CD8-positive, alpha-beta memory T cell (primary cell): Measurements from ENCODE around the gene KRABD2.
"Not testable (repeated sequence)": the region's sequence is repeated elsewhere in the genome, so short reads cannot be mapped to it uniquely, and the experiment has no call there.

Experiments used
- CTCF ChIA-PET: fragments of 350-600 bp; sonication (Branson Sonifier 250); formaldehyde crosslinking; loops from one replicate; lab custom pipeline; 2021; ENCODE audit warnings: antibody characterized with exemption; lab: Charles Lee
- POLR2A ChIA-PET: fragments of 350-600 bp; sonication (Branson Sonifier 250); formaldehyde crosslinking; loops from one replicate; lab custom pipeline; 2021; ENCODE audit warnings: antibody characterized with exemption; lab: Charles Lee
- DNase-seq, 5 donors: peaks; one replicate each; pipeline versions ENCODE4 v3.0.0 to v3.0.0-alpha.2; 2020 to 2022; ENCODE audit warnings: mixed read lengths in 1 of 5
- H3K27ac ChIP-seq: one replicate; pipeline ENCODE4 v1.7.0; 2013; ENCODE audit warnings: low read depth, mild to moderate bottlenecking, low read length, moderate library complexity
- H3K27me3 ChIP-seq: 2 replicates; pipeline ENCODE4 v1.7.0; 2013; ENCODE audit warnings: low read length, mild to moderate bottlenecking; ENCODE audit not compliant: insufficient read depth, poor library complexity, severe bottlenecking
- H3K36me3 ChIP-seq: 2 replicates; pipeline ENCODE4 v1.7.0; 2013; ENCODE audit warnings: mild to moderate bottlenecking, low read length, moderate library complexity; ENCODE audit not compliant: insufficient read depth
- H3K4me1 ChIP-seq: 2 replicates; pipeline ENCODE4 v1.7.0; 2013; ENCODE audit warnings: mild to moderate bottlenecking, low read length, moderate library complexity; ENCODE audit not compliant: insufficient read depth
- H3K4me3 ChIP-seq: 2 replicates; pipeline ENCODE4 v1.7.0; 2013; ENCODE audit warnings: mild to moderate bottlenecking, low read length
- H3K9me3 ChIP-seq: 2 replicates; pipeline ENCODE4 v1.7.0; 2013; ENCODE audit warnings: mild to moderate bottlenecking, low read length
- H3K27ac Mint-ChIP-seq, 8 donors: one replicate each; pipeline ENCODE4 v1.8.0; 2020 to 2021; ENCODE audit warnings: mixed read lengths in 8 of 8, mild to moderate bottlenecking in 6 of 8, inconsistent platforms in 3 of 8, moderate library complexity in 3 of 8
- H3K27me3 Mint-ChIP-seq, 2 donors: one replicate each; pipeline ENCODE4 v1.8.0; 2020 to 2021; ENCODE audit warnings: mixed read lengths in 2 of 2, mild to moderate bottlenecking in 1 of 2, moderate library complexity in 1 of 2
- H3K36me3 Mint-ChIP-seq, 3 donors: one replicate each; pipeline ENCODE4 v1.8.0; 2020 to 2021; ENCODE audit warnings: mixed read lengths in 3 of 3, inconsistent platforms in 1 of 3, mild to moderate bottlenecking in 1 of 3
- H3K4me1 Mint-ChIP-seq, 3 donors: one replicate each; pipeline ENCODE4 v1.8.0; 2020 to 2021; ENCODE audit warnings: mixed read lengths in 3 of 3, inconsistent platforms in 1 of 3, mild to moderate bottlenecking in 1 of 3
- H3K4me3 Mint-ChIP-seq, 7 donors: one replicate each; pipeline ENCODE4 v1.8.0; 2020 to 2021; ENCODE audit warnings: mixed read lengths in 7 of 7, mild to moderate bottlenecking in 6 of 7, moderate library complexity in 4 of 7, inconsistent platforms in 2 of 7
- H3K9me3 Mint-ChIP-seq, 5 donors: one replicate each; pipeline ENCODE4 v1.8.0; 2020 to 2022; ENCODE audit warnings: mixed read lengths in 5 of 5, mild to moderate bottlenecking in 3 of 5, moderate library complexity in 2 of 5, inconsistent platforms in 1 of 5

The KRABD2 gene

DNA sequence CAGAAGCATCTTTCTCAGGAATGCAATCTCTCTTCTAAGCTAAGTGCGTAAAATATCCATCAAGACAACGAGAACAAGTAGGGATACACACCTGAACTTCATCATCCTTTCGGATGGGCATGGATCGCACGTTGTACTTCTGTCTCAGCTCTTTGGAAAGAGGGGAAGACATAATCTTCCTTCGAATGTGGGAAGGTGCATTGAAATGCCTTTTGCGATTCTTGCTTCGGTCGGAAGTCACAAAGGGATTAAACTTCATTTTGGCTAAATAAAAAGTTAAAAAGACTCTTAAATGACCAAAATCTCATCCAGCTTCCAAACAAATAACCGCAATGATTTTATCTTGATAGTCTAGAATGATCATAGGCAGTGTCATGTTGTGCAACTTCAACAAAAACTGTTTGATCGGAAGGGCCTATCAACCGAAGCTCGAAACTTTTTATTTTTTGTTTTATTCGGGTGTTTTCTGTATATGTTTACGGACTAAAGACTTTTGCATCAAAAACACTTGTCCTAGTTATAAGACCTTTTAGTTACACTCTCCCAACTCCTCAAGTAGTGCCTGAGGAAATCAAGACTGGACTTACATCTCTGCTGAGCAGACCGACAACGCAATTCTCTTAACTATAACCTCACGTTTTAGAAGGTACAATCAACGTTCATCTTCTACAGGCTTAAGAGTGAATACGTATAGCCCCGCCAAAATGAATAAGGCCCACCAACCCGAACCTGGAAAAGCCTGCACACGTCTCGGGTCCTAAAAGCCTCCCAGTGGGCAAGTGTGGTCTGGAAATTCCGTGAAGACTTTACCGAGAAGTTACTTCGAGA is 5.8 kb upstream of the KRABD2 start:
- DNase-seq = no peak
- Mint-ChIP-seq H3K27me3 (peaks cover 0 to 2% of the 10 kb centered on the region in 2 donors), H3K36me3 (peaks cover 10 to 56% (median 19%) of the 10 kb centered on the region in 3 donors), H3K4me3 (peak overlapping the region; percentile 94 to 100 (median 97)), H3K27ac (peak overlapping the region; percentile 90 to 99 (median 94)), H3K4me1 (peaks cover 54 to 74% (median 73%) of the 10 kb centered on the region in 3 donors), H3K9me3 (no peaks in the 10 kb centered on the region)
- ChIA-PET POLR2A (interaction anchor here (1.3 kb wide), 1 partner anchor 53 kb away, joined by 6 read pairs; the partner anchor contains the start of gene NDEL1), CTCF (interaction anchor here (0.6 to 1.9 kb wide), 7 partner anchors 11 to 553 kb away, joined by 3 to 7 read pairs (median 3); no protein-coding TSS in a partner anchor)
- peaks cover 39% of the 10 kb centered on the region for H3K36me3 ChIP-seq
- peaks cover 43% of the 10 kb centered on the region for H3K4me1 ChIP-seq
- no peaks in the 10 kb centered on the region for H3K27me3 ChIP-seq
- H3K4me3 ChIP-seq = peak overlapping the region; percentile 90
- peak overlapping the region; percentile 75 for H3K27ac ChIP-seq
- no peaks in the 10 kb centered on the region for H3K9me3 ChIP-seq

DNA sequence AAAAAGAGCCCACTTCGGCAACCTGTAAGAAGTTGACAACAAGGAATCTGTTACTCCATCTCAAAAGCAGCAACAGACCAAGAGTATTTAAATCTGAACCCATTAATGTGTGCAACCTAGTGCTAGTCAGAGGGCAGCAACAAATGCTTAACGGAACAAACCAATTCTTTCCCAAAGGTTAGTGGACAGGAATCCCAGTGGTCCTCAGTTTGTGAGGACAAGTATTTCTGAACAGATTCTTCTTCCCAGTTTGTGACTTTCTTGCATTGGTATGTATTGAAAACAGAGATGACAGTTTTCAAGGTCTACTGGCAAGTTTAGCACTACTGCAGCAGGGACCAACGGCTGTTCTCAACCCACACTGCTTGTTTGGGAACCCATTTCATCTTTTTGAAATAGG is 3.5 kb upstream of the KRABD2 start:
- peak overlapping the region in 4 of 7 donors; percentile 35 to 99 (median 72) for H3K4me3 Mint-ChIP-seq
- no peaks in the 10 kb centered on the region for H3K9me3 Mint-ChIP-seq
- Histone ChIP-seq H3K27ac (no peak overlapping the region), H3K27me3 (no peaks in the 10 kb centered on the region), H3K9me3 (no peaks in the 10 kb centered on the region), H3K4me1 (peaks cover 55% of the 10 kb centered on the region), H3K4me3 (no peak overlapping the region), H3K36me3 (peaks cover 40% of the 10 kb centered on the region)
- H3K36me3 Mint-ChIP-seq = peaks cover 10 to 74% (median 19%) of the 10 kb centered on the region in 3 donors
- peak overlapping the region in 3 of 8 donors; percentile 43 to 56 (median 54) for H3K27ac Mint-ChIP-seq
- ChIA-PET CTCF (no interaction called here), POLR2A (no interaction called here)
- H3K27me3 Mint-ChIP-seq = no peaks in the 10 kb centered on the region
- H3K4me1 Mint-ChIP-seq = peaks cover 66 to 87% (median 85%) of the 10 kb centered on the region in 3 donors
- DNase-seq = no peak

DNA sequence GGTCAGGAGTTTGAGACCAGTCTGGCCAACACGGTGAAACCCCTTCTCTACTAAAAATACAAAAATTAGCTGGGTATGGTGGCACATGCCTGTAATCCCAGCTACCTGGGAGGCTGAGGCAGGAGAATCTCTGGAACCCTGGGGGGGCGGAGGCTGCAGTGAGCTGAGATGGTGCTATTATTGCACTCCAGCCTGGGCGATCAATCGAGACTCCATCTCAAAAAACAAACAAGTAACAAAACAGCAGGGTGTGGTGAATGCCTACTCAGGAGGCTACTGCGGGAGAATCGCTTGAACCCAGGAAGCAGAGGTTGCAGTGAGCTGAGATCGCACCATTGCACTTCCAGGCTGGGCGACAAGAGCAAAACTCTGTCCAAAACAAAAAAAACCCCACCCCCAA is 1.6 kb upstream of the KRABD2 start:
- POLR2A ChIA-PET = not testable (repeated sequence)

DNA sequence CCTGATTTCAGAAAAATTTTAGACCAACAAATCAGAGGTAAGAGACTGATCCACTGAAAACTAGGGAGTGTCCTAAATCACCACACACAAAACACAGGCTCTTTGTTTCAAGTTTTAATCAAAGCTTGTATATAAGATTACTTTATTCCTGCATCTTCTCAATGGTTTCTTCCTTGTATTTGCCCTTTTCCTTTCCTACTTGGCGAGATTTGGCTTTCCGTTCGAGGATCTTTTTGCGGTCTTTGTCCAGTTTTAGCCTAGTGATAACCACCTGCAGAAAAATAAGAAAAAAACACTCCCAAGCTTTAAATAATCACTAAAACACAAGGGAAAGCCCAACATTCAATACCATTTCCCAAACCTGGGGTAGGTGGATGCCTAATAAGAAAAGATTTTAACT is 918 bp upstream of the KRABD2 start:
- Histone ChIP-seq H3K4me1 (peaks cover 43% of the 10 kb centered on the region), H3K4me3 (no peak overlapping the region), H3K27me3 (no peaks in the 10 kb centered on the region), H3K36me3 (peaks cover 40% of the 10 kb centered on the region), H3K9me3 (no peaks in the 10 kb centered on the region), H3K27ac (no peak overlapping the region)
- peaks cover 5 to 66% (median 17%) of the 10 kb centered on the region in 3 donors for H3K36me3 Mint-ChIP-seq
- CTCF ChIA-PET = interaction anchor here (0.8 to 1.9 kb wide), 6 partner anchors 9 to 369 kb away, joined by 3 to 6 read pairs (median 4); no protein-coding TSS in a partner anchor
- POLR2A ChIA-PET = interaction anchor here (1.2 kb wide), 1 partner anchor 58 kb away, joined by 3 read pairs; the partner anchor contains the start of gene NDEL1
- peaks cover 54 to 68% (median 65%) of the 10 kb centered on the region in 3 donors for H3K4me1 Mint-ChIP-seq
- no peaks in the 10 kb centered on the region for H3K27me3 Mint-ChIP-seq
- peak overlapping the region in 6 of 7 donors; percentile 16 to 97 (median 90) for H3K4me3 Mint-ChIP-seq
- H3K27ac Mint-ChIP-seq = peak overlapping the region; percentile 45 to 94 (median 91)
- no peaks in the 10 kb centered on the region for H3K9me3 Mint-ChIP-seq
- DNase-seq = no peak

More for the DNA sequence above, 1.6 kb upstream of the KRABD2 start:
- H3K4me3 ChIP-seq, H3K9me3 Mint-ChIP-seq, DNase-seq, H3K27me3 ChIP-seq, H3K9me3 ChIP-seq, H3K27me3 Mint-ChIP-seq, H3K27ac ChIP-seq: not testable (repeated sequence)
- Histone ChIP-seq H3K36me3 (peaks cover 40% of the 10 kb centered on the region), H3K4me1 (peaks cover 43% of the 10 kb centered on the region)
- Mint-ChIP-seq H3K27ac (peak overlapping the region in 4 of 8 donors; percentile 1 to 94 (median 78)), H3K4me1 (peaks cover 59 to 74% (median 72%) of the 10 kb centered on the region in 3 donors), H3K4me3 (peak overlapping the region in 1 of 7 donors; percentile 97), H3K36me3 (peaks cover 9 to 73% (median 19%) of the 10 kb centered on the region in 3 donors)
- CTCF ChIA-PET = interaction anchor here (1.6 kb wide), 1 partner anchor 368 kb away, joined by 5 read pairs; no protein-coding TSS in a partner anchor

DNA sequence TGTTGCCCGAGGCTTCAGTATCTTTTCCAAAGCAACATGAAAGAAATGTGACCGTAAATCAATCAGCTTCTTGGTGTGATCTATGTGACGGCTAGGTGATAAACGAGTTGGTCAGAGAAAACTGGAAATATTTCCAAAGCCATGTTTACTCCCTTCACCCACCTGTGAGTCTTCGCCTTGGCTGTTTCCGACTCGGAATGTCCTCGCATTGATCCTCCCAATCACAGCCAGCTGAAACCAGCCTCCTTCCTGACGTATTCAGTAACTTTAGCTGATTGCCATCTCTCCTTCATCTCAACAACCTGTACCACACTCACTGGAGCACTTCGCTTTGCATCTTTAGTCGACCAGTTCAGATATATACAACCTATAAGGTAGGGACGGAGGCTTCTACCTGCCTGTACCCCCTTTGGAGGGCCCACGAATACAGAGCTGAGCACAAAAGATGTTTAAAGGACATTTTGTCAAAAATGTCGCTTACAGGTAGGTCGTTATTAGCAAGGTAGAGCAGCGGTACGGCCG is 705 bp downstream of the KRABD2 start:
- H3K4me1 Mint-ChIP-seq = peaks cover 41 to 55% (median 50%) of the 10 kb centered on the region in 3 donors
- H3K36me3 ChIP-seq = peaks cover 34% of the 10 kb centered on the region
- H3K36me3 Mint-ChIP-seq = peaks cover 5 to 61% (median 17%) of the 10 kb centered on the region in 3 donors
- POLR2A ChIA-PET = interaction anchor here (0.6 to 1.4 kb wide), 3 partner anchors 80 to 300 kb away, joined by 3 to 6 read pairs (median 3); partner anchors contain the start of gene BORCS6
- H3K27me3 ChIP-seq = no peaks in the 10 kb centered on the region
- peak overlapping the region; percentile 82 to 97 (median 92) for H3K27ac Mint-ChIP-seq
- peak overlapping the region; percentile 88 to 97 (median 91) for H3K4me3 Mint-ChIP-seq
- no peaks in the 10 kb centered on the region for H3K9me3 ChIP-seq
- no peaks in the 10 kb centered on the region for H3K9me3 Mint-ChIP-seq
- no peaks in the 10 kb centered on the region for H3K27me3 Mint-ChIP-seq
- H3K4me3 ChIP-seq = peak overlapping the region; percentile 77
- CTCF ChIA-PET = interaction anchor here (1.0 to 1.9 kb wide), 8 partner anchors 8 to 315 kb away, joined by 3 to 5 read pairs (median 4); partner anchors contain the start of gene NDEL1
- peaks cover 27% of the 10 kb centered on the region for H3K4me1 ChIP-seq
- H3K27ac ChIP-seq = peak overlapping the region; percentile 62
- no peak for DNase-seq

DNA sequence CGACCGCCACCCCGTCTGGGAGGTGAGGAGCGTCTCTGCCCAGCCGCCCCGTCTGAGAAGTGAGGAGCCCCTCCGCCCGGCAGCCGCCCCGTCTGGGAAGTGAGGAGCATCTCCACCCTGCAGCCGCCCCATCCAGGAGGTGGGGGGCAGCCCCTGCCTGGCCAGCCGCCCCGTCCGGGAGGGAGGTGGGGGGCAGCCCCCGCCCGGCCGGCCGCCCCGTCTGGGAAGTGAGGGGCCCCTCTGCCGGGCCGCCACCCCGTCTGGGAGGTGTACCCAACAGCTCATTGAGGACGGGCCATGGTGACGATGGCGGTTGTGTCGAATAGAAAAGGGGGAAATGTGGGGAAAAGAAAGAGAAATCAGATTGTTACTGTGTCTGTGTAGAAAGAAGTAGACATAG is 2.6 kb downstream of the KRABD2 start:
- H3K4me1 ChIP-seq = peaks cover 15% of the 10 kb centered on the region
- H3K27me3 Mint-ChIP-seq, H3K4me3 Mint-ChIP-seq, H3K27me3 ChIP-seq, H3K4me3 ChIP-seq, CTCF ChIA-PET, H3K27ac Mint-ChIP-seq, H3K9me3 ChIP-seq, DNase-seq, H3K27ac ChIP-seq, H3K9me3 Mint-ChIP-seq, POLR2A ChIA-PET: not testable (repeated sequence)
- H3K36me3 Mint-ChIP-seq = peaks cover 4 to 57% (median 26%) of the 10 kb centered on the region in 3 donors
- H3K4me1 Mint-ChIP-seq = peaks cover 25 to 36% (median 36%) of the 10 kb centered on the region in 3 donors
- H3K36me3 ChIP-seq = peaks cover 16% of the 10 kb centered on the region

DNA sequence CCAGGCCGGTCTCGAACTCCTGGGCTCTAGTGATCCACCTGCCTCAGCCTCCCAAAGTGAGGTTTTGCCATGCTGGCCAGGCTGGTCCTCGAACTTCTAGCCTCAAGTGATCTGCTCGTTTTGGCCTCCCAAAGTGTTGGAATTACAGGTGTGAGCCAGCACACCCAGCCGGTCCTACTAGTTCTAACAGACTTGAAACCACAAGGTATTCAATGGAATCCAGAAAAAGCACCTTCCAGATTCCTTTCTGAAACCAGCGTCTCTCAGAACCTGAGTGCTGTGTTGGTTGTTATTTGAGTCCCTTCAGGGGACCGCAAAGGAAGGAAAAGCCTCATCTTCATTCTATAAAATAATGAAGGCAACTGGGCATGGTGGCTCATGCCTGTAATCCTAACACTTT is 4.1 kb downstream of the KRABD2 start:
- Histone ChIP-seq H3K27me3 (no peaks in the 10 kb centered on the region), H3K9me3 (no peaks in the 10 kb centered on the region), H3K4me1 (peaks cover 15% of the 10 kb centered on the region), H3K36me3 (peaks cover 2% of the 10 kb centered on the region), H3K27ac (no peak overlapping the region), H3K4me3 (no peak overlapping the region)
- DNase-seq = no peak
- Mint-ChIP-seq H3K4me3 (peak overlapping the region in 1 of 7 donors; percentile 54), H3K36me3 (peaks cover 0 to 51% (median 15%) of the 10 kb centered on the region in 3 donors), H3K27ac (no peak overlapping the region), H3K4me1 (peaks cover 18 to 30% (median 24%) of the 10 kb centered on the region in 3 donors), H3K27me3 (no peaks in the 10 kb centered on the region), H3K9me3 (no peaks in the 10 kb centered on the region)
- CTCF ChIA-PET = no interaction called here
- POLR2A ChIA-PET = no interaction called here
